Suprapubic skin (tissue), 4 donors: Measurements from ENCODE around the gene EPHA4. TPM values are rescaled to one million over a fixed set of nuclear protein-coding genes. Genes with fewer than 3 reads are reported as not detected.

Experiments used
- DNase-seq, 2 donors: peaks; one replicate each; pipeline ENCODE4 v3.0.0-alpha.2; 2019; ENCODE audit warnings: low spot score in 2 of 2
- H3K27ac ChIP-seq: fragments of 200-600 bp; sonication (generic); one replicate; pipeline ENCODE4 v1.5.1; 2019
- H3K27me3 ChIP-seq: fragments of 200-600 bp; sonication (generic); one replicate; pipeline ENCODE4 v1.5.1; 2019
- H3K36me3 ChIP-seq: fragments of 200-600 bp; sonication (generic); one replicate; pipeline ENCODE4 v1.5.1; 2019
- H3K4me1 ChIP-seq: fragments of 200-600 bp; sonication (generic); one replicate; pipeline ENCODE4 v1.5.1; 2019
- H3K4me3 ChIP-seq: fragments of 200-600 bp; sonication (generic); one replicate; pipeline ENCODE4 v1.5.1; 2019; ENCODE audit warnings: mild to moderate bottlenecking
- H3K9me3 ChIP-seq: fragments of 200-600 bp; sonication (generic); one replicate; pipeline ENCODE4 v1.5.1; 2019
- CTCF ChIP-seq, 2 donors: fragments of 200-600 bp in 1 of 2; fragments of 450-650 bp in 1 of 2; sonication (generic) in 1 of 2; IDR thresholded peaks; one replicate each; pipeline ENCODE4 v1.5.1; 2016 to 2019; ENCODE audit warnings: antibody characterized with exemption in 2 of 2, mild to moderate bottlenecking in 1 of 2, moderate library complexity in 1 of 2
- EP300 ChIP-seq: sonication (generic); formaldehyde crosslinking; IDR thresholded peaks from one replicate; pipeline ENCODE4 v1.6.1; 2017; ENCODE audit warnings: antibody characterized with exemption
- POLR2A ChIP-seq, 2 donors: fragments of 450-650 bp; IDR thresholded peaks; one replicate each; pipeline ENCODE4 v1.6.1; 2017; ENCODE audit warnings: antibody characterized with exemption in 2 of 2, mild to moderate bottlenecking in 2 of 2, moderate library complexity in 2 of 2
- POLR2AphosphoS5 ChIP-seq, 3 donors: sonication (generic); formaldehyde crosslinking; IDR thresholded peaks; one replicate each; pipeline ENCODE4 v1.6.1; 2017; ENCODE audit warnings: antibody characterized with exemption in 3 of 3
- WGBS: methylation state at CpG from one replicate; pipeline ENCODE4 v1.1.5; 2018; 5-methylcytosine and 5-hydroxymethylcytosine counted together
- total RNA-seq, 4 donors: library from RNA; depleted of rRNA; stranded (reverse); fragments of >200 nt; gene quantifications; one replicate each; pipeline ENCODE4 v1.1.0, GENCODE V29; 2016

EPHA4 gene
- total RNA-seq, 4 donors from 2014 or later, result 49.9 to 70.6 (median 67.8) TPM

DNA sequence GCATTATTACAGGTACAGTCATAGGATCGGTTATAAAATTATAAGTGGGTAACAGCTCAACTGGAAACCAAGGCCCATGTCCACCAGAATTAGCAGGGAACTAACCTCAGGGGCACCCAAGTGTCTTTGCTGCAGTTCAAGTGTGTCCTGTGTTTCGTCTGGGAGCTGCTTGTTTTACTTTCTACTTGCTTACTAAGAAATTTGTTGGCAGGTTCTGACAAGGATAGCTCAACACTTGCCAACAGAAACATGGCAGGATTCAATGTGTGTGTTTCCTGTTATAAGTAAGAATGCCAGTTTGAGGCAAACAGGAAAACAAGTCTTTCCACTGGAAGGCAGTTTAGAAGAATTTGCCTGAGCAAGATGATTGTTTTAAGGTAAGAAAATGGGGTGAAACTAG, 104.5 kb downstream of the EPHA4 start:
- TF ChIP-seq POLR2A (IDR thresholded peaks at IDR 0.05), result no peak
- TF ChIP-seq POLR2AphosphoS5 (IDR thresholded peaks at IDR 0.05), result no peak
- no peak for TF ChIP-seq EP300
- TF ChIP-seq CTCF (IDR thresholded peaks at IDR 0.05), result no peak
- peak overlapping the region; percentile 24 for H3K27ac ChIP-seq

DNA sequence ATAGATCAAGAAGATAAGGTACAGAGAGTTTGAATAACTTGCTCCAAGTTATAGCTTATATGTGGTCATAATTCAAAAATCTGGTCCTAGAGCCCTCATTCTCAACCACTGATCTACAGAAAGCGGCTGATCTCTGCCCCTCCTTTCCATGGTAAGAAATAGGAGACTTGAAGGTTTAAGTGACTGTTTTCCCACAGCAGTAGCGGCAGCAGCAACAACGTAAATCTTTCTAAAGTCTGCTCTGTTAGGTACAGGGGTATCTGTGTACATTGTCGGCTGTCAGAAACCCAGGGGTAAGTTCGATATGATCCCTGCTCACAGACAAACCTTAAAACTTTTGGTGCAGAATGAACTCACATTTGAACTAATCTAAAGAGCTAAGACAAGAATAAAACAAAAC, 105.4 kb downstream of the EPHA4 start:
- TF ChIP-seq EP300 (no peak), CTCF (IDR thresholded peaks at IDR 0.05) (no peak), POLR2AphosphoS5 (IDR thresholded peaks at IDR 0.05) (no peak), POLR2A (IDR thresholded peaks at IDR 0.05) (no peak)
- Histone ChIP-seq H3K27ac (no peak overlapping the region), H3K36me3 (no peaks in the 10 kb centered on the region), H3K4me3 (no peak overlapping the region), H3K4me1 (peaks cover 25% of the 10 kb centered on the region), H3K9me3 (no peaks in the 10 kb centered on the region), H3K27me3 (no peaks in the 10 kb centered on the region)
- 92% methylated on average over 5 of the region's 5 CpGs for WGBS
- no peak for DNase-seq

More for the DNA sequence above, 104.5 kb downstream of the EPHA4 start:
- Histone ChIP-seq H3K4me3 (no peak overlapping the region), H3K9me3 (no peaks in the 10 kb centered on the region), H3K27me3 (no peaks in the 10 kb centered on the region), H3K36me3 (no peaks in the 10 kb centered on the region), H3K4me1 (peaks cover 25% of the 10 kb centered on the region)
- DNase-seq, result no peak
- WGBS, result 44% methylated on average over 2 of the region's 2 CpGs

DNA sequence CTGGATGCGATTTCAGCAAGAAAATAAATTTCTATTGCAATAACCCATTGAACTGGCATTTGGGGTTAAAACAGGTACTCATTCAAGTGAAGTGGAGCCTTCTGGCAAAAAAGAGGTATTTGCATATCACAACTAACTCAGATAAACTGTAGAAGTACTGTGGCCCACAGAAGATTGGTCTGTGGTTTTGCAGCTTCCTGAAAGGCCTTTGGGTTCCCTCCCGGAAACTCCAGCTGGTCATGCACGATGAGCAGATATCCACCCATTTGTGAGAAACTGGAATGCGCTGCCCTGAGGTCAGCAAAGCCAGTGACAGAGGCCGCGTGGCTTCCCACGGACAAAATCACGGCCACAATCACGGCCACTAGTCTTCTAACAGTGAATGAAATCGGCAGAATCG, 106.3 kb downstream of the EPHA4 start:
- TF ChIP-seq CTCF (IDR thresholded peaks at IDR 0.05) (no peak), POLR2AphosphoS5 (IDR thresholded peaks at IDR 0.05) (no peak), POLR2A (IDR thresholded peaks at IDR 0.05) (no peak), EP300 (no peak)
- Histone ChIP-seq H3K27ac (no peak overlapping the region), H3K4me3 (no peak overlapping the region), H3K27me3 (no peaks in the 10 kb centered on the region), H3K36me3 (no peaks in the 10 kb centered on the region), H3K9me3 (no peaks in the 10 kb centered on the region), H3K4me1 (peaks cover 25% of the 10 kb centered on the region)
- no peak for DNase-seq
- WGBS, result 86% methylated on average over 11 of the region's 11 CpGs

- no peaks in the 10 kb centered on the region for H3K27me3 ChIP-seq
- no peak overlapping the region for H3K4me3 ChIP-seq
- no peak for DNase-seq
- TF ChIP-seq POLR2A (IDR thresholded peaks at IDR 0.05), result no peak
- no peak overlapping the region for H3K27ac ChIP-seq
- H3K9me3 ChIP-seq, result no peaks in the 10 kb centered on the region
- H3K36me3 ChIP-seq, result no peaks in the 10 kb centered on the region
- peaks cover 25% of the 10 kb centered on the region for H3K4me1 ChIP-seq
- WGBS, result 74% methylated on average over 2 of the region's 2 CpGs
Observed at GRCh38 chr2:221464971-221465370, 107.1 kb downstream of the EPHA4 start.

- no peak for TF ChIP-seq EP300
- TF ChIP-seq POLR2A (IDR thresholded peaks at IDR 0.05), result no peak
- no peak for TF ChIP-seq POLR2AphosphoS5 (IDR thresholded peaks at IDR 0.05)
- TF ChIP-seq CTCF (IDR thresholded peaks at IDR 0.05), result no peak
- 71% methylated on average over 3 of the region's 3 CpGs for WGBS
- Histone ChIP-seq H3K27ac (no peak overlapping the region), H3K36me3 (no peaks in the 10 kb centered on the region), H3K9me3 (no peaks in the 10 kb centered on the region), H3K4me3 (no peak overlapping the region), H3K27me3 (no peaks in the 10 kb centered on the region), H3K4me1 (peaks cover 27% of the 10 kb centered on the region)
- DNase-seq, result no peak
Observed at GRCh38 chr2:221463241-221463896, 108.7 kb downstream of the EPHA4 start.

DNA sequence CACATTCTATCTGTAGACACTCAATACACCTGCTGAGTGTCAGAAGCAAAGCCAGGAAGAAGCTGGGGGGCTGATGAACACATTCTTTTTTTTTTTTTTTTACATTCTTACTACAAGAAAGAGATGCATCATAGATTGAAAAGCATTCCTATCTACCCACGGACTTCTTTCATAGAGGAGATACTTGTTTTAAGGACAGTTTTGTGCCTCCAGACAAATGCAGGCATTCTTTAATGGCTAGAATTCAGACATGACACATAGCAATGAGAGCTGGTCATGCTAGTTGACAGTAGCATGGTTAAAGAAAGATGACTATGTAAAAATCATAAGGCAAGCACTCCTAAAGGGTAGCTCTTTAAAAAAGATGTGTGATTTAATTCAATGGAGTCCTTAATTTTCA, 110.2 kb downstream of the EPHA4 start:
- WGBS, result 67% methylated on average over 1 of the region's 1 CpG
- DNase-seq, result no peak
- no peak overlapping the region for H3K27ac ChIP-seq
- H3K36me3 ChIP-seq, result no peaks in the 10 kb centered on the region
- H3K9me3 ChIP-seq, result no peaks in the 10 kb centered on the region
- no peaks in the 10 kb centered on the region for H3K27me3 ChIP-seq
- H3K4me1 ChIP-seq, result peaks cover 13% of the 10 kb centered on the region
- H3K4me3 ChIP-seq, result no peak overlapping the region
- no peak for TF ChIP-seq EP300
- TF ChIP-seq POLR2A (IDR thresholded peaks at IDR 0.05), result no peak
- TF ChIP-seq CTCF (IDR thresholded peaks at IDR 0.05), result no peak
- no peak for TF ChIP-seq POLR2AphosphoS5 (IDR thresholded peaks at IDR 0.05)
